ENCODE results near the gene USP17L19.
"Not testable (repeated sequence)": the region's sequence is repeated elsewhere in the genome, so short reads cannot be mapped to it uniquely, and the experiment has no call there.

DNA sequence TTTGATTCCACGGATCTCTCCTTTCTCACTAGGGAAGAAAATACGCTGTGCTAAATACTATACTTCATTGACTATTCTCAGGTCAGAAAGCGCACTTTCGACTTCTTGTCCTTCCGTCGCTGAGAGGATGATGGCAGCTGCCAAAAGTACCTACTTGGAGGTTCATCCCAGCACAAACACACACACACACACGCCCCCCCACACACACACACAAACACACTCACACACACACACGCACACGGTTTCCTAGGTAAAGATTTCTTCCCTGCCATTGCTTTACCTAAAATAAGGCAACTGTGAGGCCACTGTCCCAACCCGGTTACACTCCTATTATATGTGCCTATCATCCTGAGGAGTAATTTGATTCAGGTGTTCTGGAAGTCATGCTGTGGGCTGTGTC, 18.5 kb downstream of the USP17L19 start:
- not testable (repeated sequence) for TF ChIP-seq CBX2 (IDR thresholded peaks at IDR 0.05; ENCODE audit: borderline replicate concordance, low read depth); RFX5 (IDR thresholded peaks at IDR 0.05); KDM1A (IDR thresholded peaks at IDR 0.05; ENCODE audit: low read depth); SMC3 (IDR thresholded peaks at IDR 0.05); RNF2 (IDR thresholded peaks at IDR 0.05; ENCODE audit: borderline replicate concordance, low read depth); JUNB (IDR thresholded peaks at IDR 0.05)
- TF ChIP-seq, protein P1, sequence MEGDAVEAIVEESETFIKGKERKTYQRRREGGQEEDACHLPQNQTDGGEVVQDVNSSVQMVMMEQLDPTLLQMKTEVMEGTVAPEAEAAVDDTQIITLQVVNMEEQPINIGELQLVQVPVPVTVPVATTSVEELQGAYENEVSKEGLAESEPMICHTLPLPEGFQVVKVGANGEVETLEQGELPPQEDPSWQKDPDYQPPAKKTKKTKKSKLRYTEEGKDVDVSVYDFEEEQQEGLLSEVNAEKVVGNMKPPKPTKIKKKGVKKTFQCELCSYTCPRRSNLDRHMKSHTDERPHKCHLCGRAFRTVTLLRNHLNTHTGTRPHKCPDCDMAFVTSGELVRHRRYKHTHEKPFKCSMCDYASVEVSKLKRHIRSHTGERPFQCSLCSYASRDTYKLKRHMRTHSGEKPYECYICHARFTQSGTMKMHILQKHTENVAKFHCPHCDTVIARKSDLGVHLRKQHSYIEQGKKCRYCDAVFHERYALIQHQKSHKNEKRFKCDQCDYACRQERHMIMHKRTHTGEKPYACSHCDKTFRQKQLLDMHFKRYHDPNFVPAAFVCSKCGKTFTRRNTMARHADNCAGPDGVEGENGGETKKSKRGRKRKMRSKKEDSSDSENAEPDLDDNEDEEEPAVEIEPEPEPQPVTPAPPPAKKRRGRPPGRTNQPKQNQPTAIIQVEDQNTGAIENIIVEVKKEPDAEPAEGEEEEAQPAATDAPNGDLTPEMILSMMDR (IDR thresholded peaks at IDR 0.05): not testable (repeated sequence)
